Adrenal gland (tissue), 5 donors: ENCODE measurements around the gene MCTP2.

Source experiments
- CTCF ChIP-seq, 6 experiments: fragments of 450-650 bp in 4 of 6; fragments of 200-600 bp in 2 of 6; sonication (generic) in 1 of 6; IDR thresholded peaks; 1 replicate in 5 of 6; 2 replicates in 1 of 6; pipeline versions ENCODE4 v1.5.1 to v1.8.0; 2016 to 2021; ENCODE audit warnings: antibody characterized with exemption in 6 of 6, mild to moderate bottlenecking in 2 of 6, moderate library complexity in 1 of 6
- POLR2A ChIP-seq, 2 donors: fragments of 450-650 bp; IDR thresholded peaks; one replicate each; pipeline ENCODE4 v1.6.1; 2017; ENCODE audit warnings: antibody characterized with exemption in 2 of 2, mild to moderate bottlenecking in 2 of 2, moderate library complexity in 1 of 2
- donor health status: DM: no; HTN: no; CAD: no.

GRCh38 chr15:94262201-94262600 lies 30.8 kb downstream of the MCTP2 start:
- TF ChIP-seq CTCF (IDR thresholded peaks at IDR 0.05) (no peak), POLR2A (IDR thresholded peaks at IDR 0.05) (no peak)
